ENCODE measurements around the gene FAM234B.
"Not testable (repeated sequence)": the region's sequence is repeated elsewhere in the genome, so short reads cannot be mapped to it uniquely, and the experiment has no call there.

The FAM234B gene

DNA sequence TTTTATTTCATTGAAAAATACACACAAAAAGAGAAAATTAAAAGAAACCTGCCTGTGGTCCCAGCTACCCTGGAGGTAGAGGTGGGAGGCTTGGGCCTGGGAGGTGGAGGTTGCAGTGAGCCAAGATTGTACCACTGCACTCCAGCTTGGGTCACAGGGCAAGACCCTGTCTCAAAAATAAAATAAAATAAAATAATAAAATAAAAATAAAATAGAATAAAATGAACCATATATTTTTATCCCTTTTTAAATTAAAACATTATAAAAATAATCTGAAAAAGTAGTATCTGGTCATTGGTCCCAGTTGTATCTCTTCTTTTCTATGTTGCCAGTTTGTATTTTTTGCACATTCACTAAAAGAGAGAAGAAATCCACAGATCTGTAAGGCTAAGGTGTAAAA lies 16.7 kb upstream of the FAM234B start:
- Histone ChIP-seq H3K4me3 (ENCODE audit: low read length) (no peak overlapping the region), H3K36me3 (ENCODE audit: control insufficient read depth, insufficient read depth, low read length) (no peaks in the 10 kb centered on the region), H3K9ac (ENCODE audit: low read length) (no peak overlapping the region), H3K27me3 (ENCODE audit: control insufficient read depth, insufficient read depth, low read length) (no peaks in the 10 kb centered on the region), H3K4me1 (ENCODE audit: control insufficient read depth, insufficient read depth, low read length) (no peaks in the 10 kb centered on the region), H3K27ac (ENCODE audit: low read depth, low read length) (no peak overlapping the region)

DNA sequence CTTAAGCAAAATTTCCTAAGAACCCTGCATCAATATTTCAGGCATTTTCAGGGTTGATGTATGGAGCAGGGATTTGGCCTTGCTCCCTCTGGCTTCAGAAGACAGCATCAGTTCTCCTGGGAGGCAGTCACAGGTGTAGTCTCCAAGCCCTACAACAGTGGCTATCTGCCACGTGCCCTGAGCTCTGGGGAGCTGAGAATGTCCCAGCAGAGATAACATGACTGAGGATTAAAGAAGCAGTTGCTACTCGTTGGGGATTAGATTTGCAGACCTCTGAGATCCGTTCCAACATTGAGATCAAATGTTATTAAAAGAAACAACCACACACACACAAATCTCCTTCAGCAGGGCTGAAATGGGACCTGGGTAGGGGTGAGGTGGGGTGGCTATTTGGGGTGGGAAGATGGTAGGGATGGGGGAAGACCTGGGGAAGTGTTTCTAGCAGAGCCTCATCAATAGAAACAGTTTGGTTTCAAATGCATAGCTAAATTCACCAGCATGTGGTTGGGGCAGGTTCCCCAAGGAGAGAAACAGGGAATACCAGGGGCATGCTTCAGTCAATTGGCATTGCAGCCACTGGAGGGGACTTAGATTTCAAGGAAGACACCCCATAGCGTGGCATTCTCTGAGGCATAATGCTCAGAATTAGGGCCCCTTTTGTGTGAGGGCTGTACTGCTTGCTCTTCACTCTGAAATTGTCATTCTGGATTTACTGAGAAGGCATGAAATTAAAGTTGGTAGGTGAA lies 15.2 kb upstream of the FAM234B start:
- H3K27me3 ChIP-seq (ENCODE audit: control insufficient read depth, insufficient read depth, low read length) = no peaks in the 10 kb centered on the region
- no peaks in the 10 kb centered on the region for H3K4me1 ChIP-seq (ENCODE audit: control insufficient read depth, insufficient read depth, low read length)
- no peaks in the 10 kb centered on the region for H3K36me3 ChIP-seq (ENCODE audit: control insufficient read depth, insufficient read depth, low read length)
- H3K4me3 ChIP-seq (ENCODE audit: low read length) = no peak overlapping the region
- H3K9ac ChIP-seq (ENCODE audit: low read length) = no peak overlapping the region
- no peak overlapping the region for H3K27ac ChIP-seq (ENCODE audit: low read depth, low read length)

DNA sequence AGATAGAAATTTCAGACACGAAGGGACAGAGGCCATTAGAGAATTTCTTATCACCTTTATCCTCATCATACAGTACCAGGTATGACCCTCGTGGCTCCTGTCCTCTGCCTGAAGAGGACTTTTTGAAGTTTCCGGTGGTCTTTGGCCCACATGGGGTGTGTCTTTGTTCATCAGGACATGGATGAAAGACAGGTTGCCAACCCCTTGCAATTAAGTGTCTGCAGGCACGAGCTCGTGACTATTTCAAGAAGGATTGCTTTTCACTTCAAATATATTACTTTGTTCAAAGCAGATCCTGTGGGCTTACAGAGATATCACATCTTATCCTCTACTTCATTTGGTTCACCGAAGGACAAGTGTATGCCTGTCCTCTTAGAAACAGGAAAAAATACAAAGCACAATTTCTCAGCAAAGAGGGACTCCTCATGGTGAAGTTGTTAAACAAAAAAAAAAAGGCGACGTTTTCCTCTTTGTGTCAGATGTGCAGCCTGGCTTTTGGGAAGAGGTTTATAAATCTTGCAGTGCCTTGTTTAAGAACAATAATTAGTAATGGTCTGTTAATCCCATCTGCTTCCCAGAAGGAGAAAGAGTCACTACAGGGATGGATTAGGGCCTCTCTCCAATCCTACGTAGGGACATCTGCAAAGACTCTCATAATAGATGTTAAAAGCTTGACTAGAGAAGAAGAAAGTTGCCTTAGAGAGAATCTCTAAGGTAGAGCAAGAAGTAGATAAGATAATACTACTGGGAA lies 13.5 kb upstream of the FAM234B start:
- no peaks in the 10 kb centered on the region for H3K4me1 ChIP-seq (ENCODE audit: control insufficient read depth, insufficient read depth, low read length)
- H3K27me3 ChIP-seq (ENCODE audit: control insufficient read depth, insufficient read depth, low read length) = no peaks in the 10 kb centered on the region
- no peak overlapping the region for H3K4me3 ChIP-seq (ENCODE audit: low read length)
- no peak overlapping the region for H3K27ac ChIP-seq (ENCODE audit: low read depth, low read length)
- no peaks in the 10 kb centered on the region for H3K36me3 ChIP-seq (ENCODE audit: control insufficient read depth, insufficient read depth, low read length)
- no peak overlapping the region for H3K9ac ChIP-seq (ENCODE audit: low read length)

DNA sequence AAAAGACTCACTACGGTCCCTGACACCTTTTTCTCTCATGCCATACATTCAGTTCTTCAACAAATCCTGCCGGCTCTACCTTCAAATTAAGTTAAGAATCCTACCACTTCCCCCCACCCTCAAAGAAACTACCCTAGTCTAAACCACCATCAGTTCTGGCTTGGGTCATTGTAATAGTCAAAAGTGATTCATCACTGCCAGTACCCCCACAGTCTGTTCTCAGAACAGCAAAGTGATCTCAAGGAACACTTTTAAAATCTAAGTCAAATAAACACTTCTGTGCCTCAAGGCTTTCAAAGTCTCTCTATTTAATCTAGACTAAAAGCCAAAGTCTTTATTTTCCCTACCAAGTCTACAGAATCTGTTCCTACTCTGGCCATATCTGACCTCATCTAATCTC lies 12.0 kb upstream of the FAM234B start:
- Histone ChIP-seq H3K36me3 (ENCODE audit: control insufficient read depth, insufficient read depth, low read length) (no peaks in the 10 kb centered on the region), H3K27me3 (ENCODE audit: control insufficient read depth, insufficient read depth, low read length) (no peaks in the 10 kb centered on the region), H3K4me3 (ENCODE audit: low read length) (no peak overlapping the region), H3K9ac (ENCODE audit: low read length) (no peak overlapping the region), H3K27ac (ENCODE audit: low read depth, low read length) (no peak overlapping the region), H3K4me1 (ENCODE audit: control insufficient read depth, insufficient read depth, low read length) (no peaks in the 10 kb centered on the region)

DNA sequence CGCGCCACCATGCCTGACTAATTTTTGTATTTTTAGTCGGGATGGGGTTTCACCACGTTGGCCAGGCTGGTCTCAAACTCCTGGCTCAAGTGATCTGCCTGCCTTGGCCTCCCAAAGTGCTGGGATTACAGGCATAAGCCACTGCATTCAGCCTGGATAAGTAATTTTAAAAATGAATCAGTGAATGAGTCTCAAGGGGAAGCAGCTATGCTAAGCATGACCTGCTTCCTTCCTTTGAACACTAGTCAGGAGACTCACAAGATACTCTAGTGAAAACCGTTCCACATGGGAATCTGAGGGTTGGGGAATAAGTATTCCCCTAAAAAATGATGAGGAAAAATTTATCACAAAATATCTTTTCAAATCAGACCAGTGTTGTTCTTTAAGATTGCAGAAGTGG lies 10.7 kb upstream of the FAM234B start:
- Histone ChIP-seq H3K36me3 (ENCODE audit: control insufficient read depth, insufficient read depth, low read length) (no peaks in the 10 kb centered on the region), H3K4me1 (ENCODE audit: control insufficient read depth, insufficient read depth, low read length) (no peaks in the 10 kb centered on the region), H3K27ac (ENCODE audit: low read depth, low read length) (no peak overlapping the region), H3K27me3 (ENCODE audit: control insufficient read depth, insufficient read depth, low read length) (no peaks in the 10 kb centered on the region), H3K4me3 (ENCODE audit: low read length) (no peak overlapping the region), H3K9ac (ENCODE audit: low read length) (no peak overlapping the region)

DNA sequence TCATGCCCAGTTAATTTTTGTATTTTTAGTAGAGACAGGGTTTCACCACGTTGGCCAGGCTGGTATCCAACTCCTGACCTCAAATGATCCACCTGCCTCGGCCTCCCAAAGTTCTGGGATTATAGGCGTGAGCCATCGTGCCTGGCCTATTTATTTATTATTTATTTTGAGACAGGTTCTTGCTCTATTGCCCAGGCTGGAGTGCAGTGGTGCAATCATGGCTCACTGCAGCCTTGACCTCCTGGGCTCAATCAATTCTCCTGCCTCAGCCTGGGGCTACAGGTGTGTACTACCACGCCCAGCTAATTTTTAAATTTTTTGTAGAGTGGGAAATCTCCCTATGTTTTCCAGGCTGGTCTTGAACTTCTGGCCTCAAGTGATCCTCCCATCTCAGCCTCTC lies 8.8 kb upstream of the FAM234B start:
- not testable (repeated sequence) for H3K9ac ChIP-seq (ENCODE audit: low read length)

DNA sequence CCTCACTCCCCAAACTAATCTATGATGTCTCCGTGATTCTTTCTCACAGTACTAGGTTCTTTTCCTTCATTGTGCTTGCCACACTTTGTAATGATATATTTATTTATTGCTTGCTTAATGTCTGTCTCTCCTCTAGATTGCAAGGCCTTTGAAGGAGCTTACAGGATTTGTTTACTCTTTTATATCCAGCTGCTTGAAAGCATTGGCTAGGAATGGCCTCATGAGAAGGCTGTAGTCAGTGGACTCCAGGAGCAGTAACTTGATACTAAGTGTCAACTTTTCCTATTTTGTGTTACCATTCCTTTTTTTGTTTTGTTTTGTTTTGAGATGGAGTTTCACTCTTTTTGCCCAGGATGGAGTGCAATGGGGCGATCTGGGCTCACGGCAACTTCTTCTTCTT lies 7.3 kb upstream of the FAM234B start:
- Histone ChIP-seq H3K9ac (ENCODE audit: low read length) (no peak overlapping the region), H3K27ac (ENCODE audit: low read depth, low read length) (no peak overlapping the region), H3K27me3 (ENCODE audit: control insufficient read depth, insufficient read depth, low read length) (no peaks in the 10 kb centered on the region), H3K4me1 (ENCODE audit: control insufficient read depth, insufficient read depth, low read length) (no peaks in the 10 kb centered on the region), H3K4me3 (ENCODE audit: low read length) (no peak overlapping the region), H3K36me3 (ENCODE audit: control insufficient read depth, insufficient read depth, low read length) (no peaks in the 10 kb centered on the region)

More for the DNA sequence above, 8.8 kb upstream of the FAM234B start:
- not testable (repeated sequence) for H3K27me3 ChIP-seq (ENCODE audit: control insufficient read depth, insufficient read depth, low read length); H3K4me1 ChIP-seq (ENCODE audit: control insufficient read depth, insufficient read depth, low read length); H3K27ac ChIP-seq (ENCODE audit: low read depth, low read length); H3K4me3 ChIP-seq (ENCODE audit: low read length); H3K36me3 ChIP-seq (ENCODE audit: control insufficient read depth, insufficient read depth, low read length)

DNA sequence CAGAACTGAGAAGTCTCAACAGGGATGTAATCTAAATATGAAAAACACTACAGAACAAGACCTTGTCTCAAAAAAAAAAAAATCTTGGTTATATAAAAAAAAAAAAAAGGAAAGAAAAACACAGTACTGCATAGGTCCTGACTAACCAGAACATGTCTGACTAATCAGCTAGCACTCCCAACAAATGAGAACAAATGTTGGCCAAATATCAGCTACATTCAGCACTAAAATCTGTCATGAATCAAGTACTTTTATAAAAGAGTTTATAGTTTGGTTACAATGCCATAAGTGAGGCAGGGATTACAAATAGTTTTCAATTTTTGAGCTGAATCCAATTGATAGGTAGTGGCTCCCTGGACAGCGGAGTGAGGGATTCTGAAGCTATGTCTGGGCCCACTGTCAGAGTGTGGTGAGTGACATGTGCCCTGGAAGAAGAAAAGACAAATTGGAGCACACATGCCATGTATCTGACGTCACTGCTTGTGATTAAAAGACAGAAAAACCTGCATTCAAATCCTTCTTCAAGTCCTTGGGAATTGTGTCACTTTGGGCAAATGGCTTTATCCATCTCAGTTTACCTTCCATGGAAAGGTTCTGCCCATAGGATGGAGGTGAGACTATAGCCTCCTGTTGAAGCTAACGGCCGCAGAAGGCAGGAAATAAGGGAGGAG lies 5.6 kb upstream of the FAM234B start:
- Histone ChIP-seq H3K27ac (ENCODE audit: low read depth, low read length) (no peak overlapping the region), H3K36me3 (ENCODE audit: control insufficient read depth, insufficient read depth, low read length) (no peaks in the 10 kb centered on the region), H3K27me3 (ENCODE audit: control insufficient read depth, insufficient read depth, low read length) (peaks cover 1% of the 10 kb centered on the region), H3K4me3 (ENCODE audit: low read length) (no peak overlapping the region), H3K4me1 (ENCODE audit: control insufficient read depth, insufficient read depth, low read length) (no peaks in the 10 kb centered on the region), H3K9ac (ENCODE audit: low read length) (no peak overlapping the region)

DNA sequence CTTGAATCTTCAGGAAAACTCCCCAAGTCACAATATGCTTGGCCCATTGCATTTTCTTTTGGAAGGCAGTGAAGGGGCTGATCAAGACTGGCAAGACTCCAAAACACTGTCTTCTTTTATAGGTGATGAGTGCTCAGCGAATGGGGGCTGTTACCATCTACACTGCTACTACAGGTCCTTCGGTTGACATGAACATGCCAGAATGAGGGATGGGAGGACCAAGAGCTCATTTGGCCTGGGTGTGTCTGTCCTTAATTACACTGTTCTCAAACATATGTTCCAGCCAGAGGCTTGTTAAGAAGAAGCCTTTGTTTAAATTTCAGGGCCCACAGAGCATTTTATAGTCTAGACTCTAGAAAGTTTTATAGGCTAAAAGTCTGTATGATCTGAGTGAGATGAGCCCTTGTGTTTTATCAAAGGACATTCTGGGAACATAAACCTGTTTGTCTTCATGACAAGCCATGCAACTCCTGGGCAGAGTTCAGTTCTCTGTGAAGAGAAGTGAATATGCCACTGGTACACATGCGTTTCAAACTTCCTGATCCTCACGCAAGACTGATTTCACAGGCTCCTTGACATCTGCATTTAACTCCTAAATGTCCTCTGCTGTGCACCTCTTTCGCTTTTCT lies 4.7 kb upstream of the FAM234B start:
- Histone ChIP-seq H3K27me3 (ENCODE audit: control insufficient read depth, insufficient read depth, low read length) (peaks cover 2% of the 10 kb centered on the region), H3K27ac (ENCODE audit: low read depth, low read length) (no peak overlapping the region), H3K4me1 (ENCODE audit: control insufficient read depth, insufficient read depth, low read length) (no peaks in the 10 kb centered on the region), H3K36me3 (ENCODE audit: control insufficient read depth, insufficient read depth, low read length) (no peaks in the 10 kb centered on the region), H3K4me3 (ENCODE audit: low read length) (no peak overlapping the region), H3K9ac (ENCODE audit: low read length) (no peak overlapping the region)

DNA sequence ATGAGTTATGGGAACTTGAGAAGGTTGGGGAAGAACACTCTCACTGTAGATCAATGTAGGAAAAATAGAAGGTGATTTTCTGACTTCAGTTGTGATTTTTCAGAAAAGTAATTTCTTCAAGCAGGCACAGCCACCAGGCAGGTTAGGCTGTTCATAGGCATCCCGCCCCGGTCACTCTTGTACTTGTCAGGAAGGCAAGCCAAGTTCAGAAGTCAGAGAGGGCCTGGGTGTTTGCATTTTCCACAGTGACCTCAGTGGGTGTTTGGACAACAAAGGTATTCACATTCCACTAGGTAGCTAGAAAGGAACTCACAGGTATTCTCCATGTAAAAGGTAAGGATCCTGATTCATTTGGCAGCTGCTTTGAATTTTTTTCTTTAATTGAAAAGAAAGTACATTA lies 3.0 kb upstream of the FAM234B start:
- no peaks in the 10 kb centered on the region for H3K4me1 ChIP-seq (ENCODE audit: control insufficient read depth, insufficient read depth, low read length)
- no peak overlapping the region for H3K4me3 ChIP-seq (ENCODE audit: low read length)
- no peak overlapping the region for H3K27ac ChIP-seq (ENCODE audit: low read depth, low read length)
- H3K9ac ChIP-seq (ENCODE audit: low read length) = no peak overlapping the region
- peaks cover 2% of the 10 kb centered on the region for H3K27me3 ChIP-seq (ENCODE audit: control insufficient read depth, insufficient read depth, low read length)
- no peaks in the 10 kb centered on the region for H3K36me3 ChIP-seq (ENCODE audit: control insufficient read depth, insufficient read depth, low read length)

DNA sequence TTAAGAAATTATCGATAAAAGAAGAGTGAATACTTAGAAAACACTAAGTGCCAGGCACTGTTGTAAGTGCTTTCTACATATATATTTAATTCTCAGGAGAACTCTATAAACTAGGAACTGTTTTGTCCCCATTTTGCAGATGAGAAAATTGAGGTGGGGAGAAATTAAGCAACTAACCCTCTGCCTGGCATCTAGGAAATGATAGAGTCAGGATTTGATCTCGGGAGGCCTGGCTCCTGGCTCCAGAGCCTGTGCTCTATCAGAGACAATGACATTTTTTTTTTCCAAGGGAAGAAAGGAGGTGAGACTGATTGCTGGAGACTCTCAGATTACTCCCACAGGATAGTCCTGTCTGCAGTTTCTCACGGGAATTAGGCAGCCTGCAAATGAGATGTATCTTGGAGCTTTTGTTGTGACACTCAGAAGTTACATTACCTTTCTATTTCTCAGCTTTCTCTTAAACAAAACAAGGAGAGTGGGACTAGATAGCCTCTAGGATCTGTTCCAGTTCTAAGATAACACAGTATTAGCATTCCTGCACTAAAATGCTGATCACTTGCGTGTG lies 1.4 kb upstream of the FAM234B start:
- H3K9ac ChIP-seq (ENCODE audit: low read length) = no peak overlapping the region
- no peaks in the 10 kb centered on the region for H3K36me3 ChIP-seq (ENCODE audit: control insufficient read depth, insufficient read depth, low read length)
- no peak overlapping the region for H3K27ac ChIP-seq (ENCODE audit: low read depth, low read length)
- H3K4me3 ChIP-seq (ENCODE audit: low read length) = no peak overlapping the region
- no peaks in the 10 kb centered on the region for H3K4me1 ChIP-seq (ENCODE audit: control insufficient read depth, insufficient read depth, low read length)
- peaks cover 2% of the 10 kb centered on the region for H3K27me3 ChIP-seq (ENCODE audit: control insufficient read depth, insufficient read depth, low read length)

DNA sequence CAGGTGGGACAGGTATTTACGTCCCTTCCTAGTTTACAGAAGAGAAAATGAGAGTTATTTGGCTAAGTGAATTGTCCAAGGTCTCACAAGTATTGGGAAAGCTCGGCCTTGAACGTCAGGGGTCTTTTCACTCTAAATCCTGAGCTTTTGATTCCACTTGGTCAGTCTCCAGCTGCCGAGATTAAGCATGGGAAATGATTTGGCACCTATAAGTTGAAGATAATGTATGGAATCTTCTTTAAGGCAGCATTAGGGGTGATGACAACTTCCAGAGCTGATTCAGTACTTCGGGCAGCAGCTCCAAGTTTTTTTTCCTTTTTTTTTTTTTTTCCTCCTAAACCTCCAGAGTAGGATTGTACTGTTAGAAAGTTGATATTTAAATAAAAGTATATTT lies 722 bp downstream of the FAM234B start:
- Histone ChIP-seq H3K27ac (ENCODE audit: low read depth, low read length) (no peak overlapping the region), H3K27me3 (ENCODE audit: control insufficient read depth, insufficient read depth, low read length) (peaks cover 2% of the 10 kb centered on the region), H3K36me3 (ENCODE audit: control insufficient read depth, insufficient read depth, low read length) (no peaks in the 10 kb centered on the region), H3K4me3 (ENCODE audit: low read length) (peak overlapping the region; percentile 77), H3K9ac (ENCODE audit: low read length) (no peak overlapping the region), H3K4me1 (ENCODE audit: control insufficient read depth, insufficient read depth, low read length) (no peaks in the 10 kb centered on the region)
